ENCODE data around the gene CYLD.
A peak's percentile ranks its signal among the peaks of the same experiment; 100 is the strongest.

The CYLD gene

GRCh38 chr16:50711862-50712559 lies 29.9 kb upstream of the CYLD start:
- DNase-seq = no peak

- DNase-seq = no peak
These were observed 29.4 kb upstream of the CYLD start for GRCh38 chr16:50712560-50712898.

- no peak for DNase-seq
These were observed 28.9 kb upstream of the CYLD start for GRCh38 chr16:50712956-50713355.

- DNase-seq = no peak
These were observed 24.8 kb upstream of the CYLD start for GRCh38 chr16:50717091-50717490.

- no peak for DNase-seq
These were observed 24.4 kb upstream of the CYLD start for GRCh38 chr16:50717494-50717893.

GRCh38 chr16:50718061-50718760 lies 23.7 kb upstream of the CYLD start:
- DNase-seq = no peak

GRCh38 chr16:50718761-50719400 lies 23.0 kb upstream of the CYLD start:
- DNase-seq = no peak

- DNase-seq = peak; percentile 21 to 30
These were observed 22.2 kb upstream of the CYLD start for GRCh38 chr16:50719401-50720337.

GRCh38 chr16:50721549-50722404 lies 20.1 kb upstream of the CYLD start:
- DNase-seq = no peak

- DNase-seq = no peak
These were observed 19.5 kb upstream of the CYLD start for GRCh38 chr16:50722405-50722737.

- DNase-seq = no peak
These were observed 18.9 kb upstream of the CYLD start for GRCh38 chr16:50722960-50723359.

- DNase-seq = no peak
These were observed 17.6 kb upstream of the CYLD start for GRCh38 chr16:50724306-50724705.

GRCh38 chr16:50731130-50731988 lies 10.5 kb upstream of the CYLD start:
- no peak for DNase-seq

GRCh38 chr16:50731989-50732832 lies 9.7 kb upstream of the CYLD start:
- no peak for DNase-seq

- DNase-seq = no peak
These were observed 8.4 kb upstream of the CYLD start for GRCh38 chr16:50733468-50733867.

GRCh38 chr16:50735629-50736122 lies 6.2 kb upstream of the CYLD start:
- peak; percentile 16 to 38 for DNase-seq

- DNase-seq = no peak
These were observed 5.4 kb upstream of the CYLD start for GRCh38 chr16:50736448-50736847.

- no peak for DNase-seq
These were observed 4.4 kb upstream of the CYLD start for GRCh38 chr16:50737420-50737959.

GRCh38 chr16:50739031-50739430 lies 2.9 kb upstream of the CYLD start:
- DNase-seq = no peak

- no peak for DNase-seq
These were observed 1.1 kb upstream of the CYLD start for GRCh38 chr16:50740736-50741135.

Data from Kasumi-1 (cell line).